KMS-11 (cell line): ENCODE results near the gene MYO16.
"Not testable (repeated sequence)": the region's sequence is repeated elsewhere in the genome, so short reads cannot be mapped to it uniquely, and the experiment has no call there.

ENCODE experiments used
- H2AFZ ChIP-seq: fragments of 200-600 bp; sonication (generic); 2 replicates; pipeline ENCODE4 v1.6.1; 2016; ENCODE audit warnings: antibody characterized with exemption, mixed run types, low read depth
- H3K27ac ChIP-seq: fragments of 200-600 bp; sonication (generic); 2 replicates; pipeline ENCODE4 v1.6.1; 2016; ENCODE audit warnings: mild to moderate bottlenecking, mixed run types
- H3K27me3 ChIP-seq: fragments of 200-600 bp; sonication (generic); 2 replicates; pipeline ENCODE4 v1.6.1; 2017; ENCODE audit warnings: mild to moderate bottlenecking, low read depth, mixed run types, moderate library complexity; ENCODE audit not compliant: insufficient read depth
- H3K36me3 ChIP-seq: fragments of 200-600 bp; sonication (generic); 2 replicates; pipeline ENCODE4 v1.6.1; 2017; ENCODE audit warnings: mild to moderate bottlenecking, mixed run types; ENCODE audit not compliant: insufficient read depth
- H3K4me1 ChIP-seq: fragments of 200-600 bp; sonication (generic); 2 replicates; pipeline ENCODE4 v1.6.1; 2016; ENCODE audit warnings: mild to moderate bottlenecking, low read depth, mixed run types; ENCODE audit not compliant: poor library complexity, severe bottlenecking
- H3K4me2 ChIP-seq: fragments of 200-600 bp; sonication (generic); 2 replicates; pipeline ENCODE4 v1.7.0; 2016; ENCODE audit warnings: mild to moderate bottlenecking, mixed run types
- H3K4me3 ChIP-seq: fragments of 200-600 bp; sonication (generic); IDR thresholded peaks from 2 replicates; pipeline ENCODE4 v1.6.1; 2017; ENCODE audit warnings: low read depth, low read length, mixed read lengths; ENCODE audit not compliant: insufficient read depth
- H3K79me2 ChIP-seq: fragments of 200-600 bp; sonication (generic); 2 replicates; pipeline ENCODE4 v1.6.1; 2016; ENCODE audit warnings: low read depth, mixed run types; ENCODE audit not compliant: insufficient read depth
- H3K9ac ChIP-seq: fragments of 200-600 bp; sonication (generic); 2 replicates; pipeline ENCODE4 v1.6.1; 2016; ENCODE audit warnings: mild to moderate bottlenecking, mixed run types
- H4K20me1 ChIP-seq: fragments of 200-600 bp; sonication (generic); 2 replicates; pipeline ENCODE4 v1.6.1; 2016; ENCODE audit warnings: mild to moderate bottlenecking, mixed run types; ENCODE audit not compliant: insufficient read depth
- CTCF ChIP-seq: fragments of 200-600 bp; sonication (generic); conservative IDR thresholded peaks from 2 replicates; pipeline ENCODE4 v1.6.1; 2017; ENCODE audit warnings: low read depth, mild to moderate bottlenecking, antibody characterized with exemption, low read length, moderate library complexity, mixed read lengths

MYO16 gene

GRCh38 chr13:109215377-109215776 lies 586.0 kb downstream of the MYO16 start:
- H3K79me2 ChIP-seq: no peaks in the 10 kb centered on the region
- H3K4me1 ChIP-seq: no peaks in the 10 kb centered on the region
- no peaks in the 10 kb centered on the region for H3K36me3 ChIP-seq
- no peak overlapping the region for H2AFZ ChIP-seq
- H4K20me1 ChIP-seq: no peaks in the 10 kb centered on the region
- no peak overlapping the region for H3K4me2 ChIP-seq
- no peak overlapping the region for H3K4me3 ChIP-seq
- no peak overlapping the region for H3K27ac ChIP-seq
- no peaks in the 10 kb centered on the region for H3K27me3 ChIP-seq
- H3K9ac ChIP-seq: no peak overlapping the region
- no peak for TF ChIP-seq CTCF

GRCh38 chr13:109217510-109217909 lies 588.1 kb downstream of the MYO16 start:
- H3K27me3 ChIP-seq, H3K4me2 ChIP-seq, H3K36me3 ChIP-seq, H3K4me3 ChIP-seq, H3K4me1 ChIP-seq, H2AFZ ChIP-seq, H4K20me1 ChIP-seq, H3K9ac ChIP-seq, H3K27ac ChIP-seq, H3K79me2 ChIP-seq: not testable (repeated sequence)

- Histone ChIP-seq H3K9ac (no peak overlapping the region), H3K4me1 (no peaks in the 10 kb centered on the region), H3K27ac (no peak overlapping the region), H3K4me2 (no peak overlapping the region), H3K79me2 (no peaks in the 10 kb centered on the region), H4K20me1 (no peaks in the 10 kb centered on the region), H3K4me3 (no peak overlapping the region), H3K27me3 (no peaks in the 10 kb centered on the region), H2AFZ (no peak overlapping the region), H3K36me3 (no peaks in the 10 kb centered on the region)
- no peak for TF ChIP-seq CTCF
Measured at GRCh38 chr13:109220631-109221030, 591.2 kb downstream of the MYO16 start.

GRCh38 chr13:109224033-109224432 lies 594.6 kb downstream of the MYO16 start:
- no peak for TF ChIP-seq CTCF
- no peaks in the 10 kb centered on the region for H3K4me1 ChIP-seq
- H2AFZ ChIP-seq: no peak overlapping the region
- no peaks in the 10 kb centered on the region for H3K79me2 ChIP-seq
- no peak overlapping the region for H3K4me2 ChIP-seq
- no peak overlapping the region for H3K9ac ChIP-seq
- no peak overlapping the region for H3K27ac ChIP-seq
- H3K27me3 ChIP-seq: no peaks in the 10 kb centered on the region
- H4K20me1 ChIP-seq: no peaks in the 10 kb centered on the region
- H3K4me3 ChIP-seq: no peak overlapping the region
- no peaks in the 10 kb centered on the region for H3K36me3 ChIP-seq

GRCh38 chr13:109226631-109227030 lies 597.2 kb downstream of the MYO16 start:
- H3K4me2 ChIP-seq: no peak overlapping the region
- no peaks in the 10 kb centered on the region for H3K4me1 ChIP-seq
- no peak overlapping the region for H3K27ac ChIP-seq
- no peaks in the 10 kb centered on the region for H3K79me2 ChIP-seq
- H3K4me3 ChIP-seq: no peak overlapping the region
- H3K9ac ChIP-seq: no peak overlapping the region
- H2AFZ ChIP-seq: no peak overlapping the region
- no peak for TF ChIP-seq CTCF
- H3K36me3 ChIP-seq: no peaks in the 10 kb centered on the region
- H4K20me1 ChIP-seq: no peaks in the 10 kb centered on the region
- H3K27me3 ChIP-seq: no peaks in the 10 kb centered on the region
